MM.1S (cell line): ENCODE results near the gene KPNB1.

Source experiments
- DNase-seq: peaks from one replicate; pipeline ENCODE4 v3.0.0-alpha.2; 2015
- H2AFZ ChIP-seq: fragments of 300-600 bp; sonication (generic); 2 replicates; pipeline ENCODE4 v1.6.0; 2016; ENCODE audit warnings: antibody characterized with exemption, low read length
- H3F3A ChIP-seq: fragments of 300-600 bp; sonication (generic); 2 replicates; pipeline ENCODE4 v1.6.1; 2016; ENCODE audit warnings: mild to moderate bottlenecking, antibody characterized with exemption, low read length, moderate library complexity, mixed read lengths; ENCODE audit not compliant: insufficient read depth
- H3K27ac ChIP-seq: fragments of 300-600 bp; sonication (generic); 2 replicates; pipeline ENCODE4 v1.5.1; 2016; ENCODE audit warnings: mild to moderate bottlenecking, low read length
- H3K27me3 ChIP-seq: fragments of 300-600 bp; sonication (generic); replicated peaks from 2 replicates; pipeline ENCODE4 v1.6.0; 2016; ENCODE audit warnings: low read length; ENCODE audit not compliant: insufficient read depth
- H3K36me3 ChIP-seq: fragments of 300-600 bp; sonication (generic); replicated peaks from 2 replicates; pipeline ENCODE4 v1.6.1; 2016; ENCODE audit warnings: mild to moderate bottlenecking, low read length, mixed read lengths; ENCODE audit not compliant: insufficient read depth
- H3K4me1 ChIP-seq: fragments of 300-600 bp; sonication (generic); 2 replicates; pipeline ENCODE4 v1.6.1; 2016; ENCODE audit warnings: low read length, mixed read lengths
- H3K4me2 ChIP-seq: fragments of 300-600 bp; sonication (generic); 2 replicates; pipeline ENCODE4 v1.6.0; 2016; ENCODE audit warnings: low read depth, low read length
- H3K4me3 ChIP-seq: fragments of 300-600 bp; sonication (generic); 2 replicates; pipeline ENCODE4 v1.5.1; 2016; ENCODE audit warnings: low read length, mixed read lengths
- H3K79me2 ChIP-seq: fragments of 300-600 bp; sonication (generic); 2 replicates; pipeline ENCODE4 v1.6.1; 2016; ENCODE audit warnings: mixed run types, low read length, mixed read lengths
- H3K9ac ChIP-seq: fragments of 300-600 bp; sonication (generic); 2 replicates; pipeline ENCODE4 v1.6.1; 2016; ENCODE audit warnings: low read length, mixed read lengths
- H3K9me2 ChIP-seq: fragments of 300-600 bp; sonication (generic); replicated peaks from 2 replicates; pipeline ENCODE4 v1.6.1; 2016; ENCODE audit warnings: mild to moderate bottlenecking, low read length, mixed read lengths; ENCODE audit not compliant: insufficient read depth
- H3K9me3 ChIP-seq: fragments of 300-600 bp; sonication (generic); replicated peaks from 2 replicates; pipeline ENCODE4 v1.6.1; 2016; ENCODE audit warnings: mild to moderate bottlenecking, low read length, mixed read lengths; ENCODE audit not compliant: insufficient read depth
- H4K20me1 ChIP-seq: fragments of 300-600 bp; sonication (generic); 2 replicates; pipeline ENCODE4 v1.6.1; 2016; ENCODE audit warnings: mild to moderate bottlenecking, low read length, moderate library complexity, mixed read lengths; ENCODE audit not compliant: insufficient read depth
- EZH2 ChIP-seq: fragments of 300-600 bp; sonication (generic); optimal IDR thresholded peaks from 2 replicates; pipeline ENCODE3; 2017; ENCODE audit warnings: low read depth, mild to moderate bottlenecking, antibody characterized with exemption, low read length, mixed read lengths
- EZH2phosphoT487 ChIP-seq: fragments of 300-600 bp; sonication (generic); IDR thresholded peaks from 2 replicates; pipeline ENCODE4 v1.6.1; 2018; ENCODE audit warnings: antibody characterized with exemption, low read length
- TF ChIP-seq, protein P1 (sequence below): fragments of 300-600 bp; sonication (generic); IDR thresholded peaks from 2 replicates; pipeline ENCODE4 v1.5.1; 2016; ENCODE audit warnings: antibody characterized with exemption, low read length, mixed read lengths

KPNB1 gene

DNA sequence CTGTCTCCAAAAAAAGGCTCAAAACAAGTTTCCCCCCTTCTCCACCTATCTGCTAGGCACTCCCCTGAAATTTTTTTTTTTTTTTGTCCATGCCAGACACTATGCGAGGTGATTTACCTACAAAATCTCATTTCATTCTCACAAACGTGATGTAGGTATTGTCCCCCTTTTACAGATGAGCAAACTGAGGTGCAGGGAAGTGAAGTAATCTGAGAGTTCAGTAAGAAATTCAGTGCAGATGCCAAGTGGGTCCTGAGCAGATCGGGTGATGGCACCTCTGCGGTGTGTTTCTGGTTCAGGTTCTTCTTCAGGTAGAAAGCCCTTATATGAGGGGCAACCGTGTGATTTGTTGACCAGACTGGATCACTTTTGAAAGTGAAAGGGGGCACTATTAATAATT, 54.0 kb downstream of the KPNB1 start:
- H2AFZ ChIP-seq: no peak overlapping the region
- TF ChIP-seq EZH2phosphoT487: no peak
- TF ChIP-seq EZH2: no peak
- TF ChIP-seq, protein P1, sequence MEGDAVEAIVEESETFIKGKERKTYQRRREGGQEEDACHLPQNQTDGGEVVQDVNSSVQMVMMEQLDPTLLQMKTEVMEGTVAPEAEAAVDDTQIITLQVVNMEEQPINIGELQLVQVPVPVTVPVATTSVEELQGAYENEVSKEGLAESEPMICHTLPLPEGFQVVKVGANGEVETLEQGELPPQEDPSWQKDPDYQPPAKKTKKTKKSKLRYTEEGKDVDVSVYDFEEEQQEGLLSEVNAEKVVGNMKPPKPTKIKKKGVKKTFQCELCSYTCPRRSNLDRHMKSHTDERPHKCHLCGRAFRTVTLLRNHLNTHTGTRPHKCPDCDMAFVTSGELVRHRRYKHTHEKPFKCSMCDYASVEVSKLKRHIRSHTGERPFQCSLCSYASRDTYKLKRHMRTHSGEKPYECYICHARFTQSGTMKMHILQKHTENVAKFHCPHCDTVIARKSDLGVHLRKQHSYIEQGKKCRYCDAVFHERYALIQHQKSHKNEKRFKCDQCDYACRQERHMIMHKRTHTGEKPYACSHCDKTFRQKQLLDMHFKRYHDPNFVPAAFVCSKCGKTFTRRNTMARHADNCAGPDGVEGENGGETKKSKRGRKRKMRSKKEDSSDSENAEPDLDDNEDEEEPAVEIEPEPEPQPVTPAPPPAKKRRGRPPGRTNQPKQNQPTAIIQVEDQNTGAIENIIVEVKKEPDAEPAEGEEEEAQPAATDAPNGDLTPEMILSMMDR: no peak
- no peaks in the 10 kb centered on the region for H4K20me1 ChIP-seq
- DNase-seq: no peak
- H3K4me2 ChIP-seq: no peak overlapping the region
- H3K79me2 ChIP-seq: no peaks in the 10 kb centered on the region
- no peaks in the 10 kb centered on the region for H3K36me3 ChIP-seq
- no peaks in the 10 kb centered on the region for H3K9me2 ChIP-seq
- H3K27ac ChIP-seq: no peak overlapping the region
- H3K4me3 ChIP-seq: no peak overlapping the region
- peaks cover 15% of the 10 kb centered on the region for H3K4me1 ChIP-seq
- peaks cover 14% of the 10 kb centered on the region for H3K27me3 ChIP-seq
- no peaks in the 10 kb centered on the region for H3K9me3 ChIP-seq
- no peaks in the 10 kb centered on the region for H3F3A ChIP-seq
- no peak overlapping the region for H3K9ac ChIP-seq

DNA sequence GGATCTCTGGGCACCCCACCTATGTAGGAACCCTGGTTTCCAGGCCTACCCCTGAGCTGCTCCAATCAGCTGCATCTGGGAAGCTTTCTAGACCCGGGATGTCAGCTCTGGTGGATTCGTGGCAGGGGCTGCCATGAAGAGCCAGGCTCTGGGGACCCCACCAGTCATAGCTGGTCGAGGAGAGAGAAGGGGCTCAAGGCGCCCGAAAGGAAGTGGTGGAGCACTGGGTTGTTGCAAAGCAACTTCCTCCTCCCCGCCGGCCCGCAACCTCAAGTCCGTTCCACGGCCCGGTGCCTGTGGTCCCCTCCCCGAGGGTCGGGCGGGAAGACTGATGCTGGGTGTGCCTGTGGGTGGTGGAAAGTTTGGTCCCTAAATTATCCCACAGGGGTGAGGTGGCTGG, 54.4 kb downstream of the KPNB1 start:
- H3K36me3 ChIP-seq: no peaks in the 10 kb centered on the region
- no peaks in the 10 kb centered on the region for H3K79me2 ChIP-seq
- no peak overlapping the region for H3K4me3 ChIP-seq
- TF ChIP-seq EZH2 (no peak), EZH2phosphoT487 (no peak)
- TF ChIP-seq, protein P1: no peak
- DNase-seq: no peak
- peaks cover 15% of the 10 kb centered on the region for H3K4me1 ChIP-seq
- no peak overlapping the region for H3K27ac ChIP-seq
- H3K9me2 ChIP-seq: no peaks in the 10 kb centered on the region
- no peaks in the 10 kb centered on the region for H3F3A ChIP-seq
- H2AFZ ChIP-seq: no peak overlapping the region
- H4K20me1 ChIP-seq: no peaks in the 10 kb centered on the region
- H3K4me2 ChIP-seq: no peak overlapping the region
- no peak overlapping the region for H3K9ac ChIP-seq
- H3K9me3 ChIP-seq: no peaks in the 10 kb centered on the region
- H3K27me3 ChIP-seq: peaks cover 14% of the 10 kb centered on the region

DNA sequence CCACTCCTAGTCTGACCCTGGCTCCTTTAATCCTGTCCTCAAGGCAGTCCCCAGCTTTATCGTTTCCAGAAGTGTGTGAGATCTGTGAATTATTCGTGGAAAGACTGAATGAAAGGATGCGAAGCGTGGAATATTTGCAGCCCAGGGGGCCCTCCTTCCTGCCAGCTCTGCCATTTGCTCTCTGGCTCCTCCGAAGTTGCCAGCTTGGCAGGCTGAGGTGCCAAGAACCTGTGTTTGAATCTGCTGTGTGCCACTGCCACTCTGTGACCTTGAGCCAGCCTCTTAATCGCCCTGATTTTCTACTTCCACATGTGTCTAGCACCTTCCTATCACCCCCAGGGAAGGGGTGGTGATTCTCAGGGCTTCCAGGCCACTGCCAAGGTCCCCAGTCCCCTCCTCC, 55.0 kb downstream of the KPNB1 start:
- no peaks in the 10 kb centered on the region for H3K9me3 ChIP-seq
- H3K9ac ChIP-seq: no peak overlapping the region
- H3K27ac ChIP-seq: no peak overlapping the region
- TF ChIP-seq EZH2 (no peak), EZH2phosphoT487 (no peak)
- TF ChIP-seq, protein P1: no peak
- DNase-seq: no peak
- H3K79me2 ChIP-seq: no peaks in the 10 kb centered on the region
- H3K36me3 ChIP-seq: no peaks in the 10 kb centered on the region
- H3F3A ChIP-seq: no peaks in the 10 kb centered on the region
- H4K20me1 ChIP-seq: no peaks in the 10 kb centered on the region
- no peak overlapping the region for H3K4me3 ChIP-seq
- H3K27me3 ChIP-seq: peaks cover 14% of the 10 kb centered on the region
- no peak overlapping the region for H3K4me2 ChIP-seq
- no peaks in the 10 kb centered on the region for H3K9me2 ChIP-seq
- no peak overlapping the region for H2AFZ ChIP-seq
- H3K4me1 ChIP-seq: peaks cover 15% of the 10 kb centered on the region
